Measurements from ENCODE around the gene SLIT3.

DNA sequence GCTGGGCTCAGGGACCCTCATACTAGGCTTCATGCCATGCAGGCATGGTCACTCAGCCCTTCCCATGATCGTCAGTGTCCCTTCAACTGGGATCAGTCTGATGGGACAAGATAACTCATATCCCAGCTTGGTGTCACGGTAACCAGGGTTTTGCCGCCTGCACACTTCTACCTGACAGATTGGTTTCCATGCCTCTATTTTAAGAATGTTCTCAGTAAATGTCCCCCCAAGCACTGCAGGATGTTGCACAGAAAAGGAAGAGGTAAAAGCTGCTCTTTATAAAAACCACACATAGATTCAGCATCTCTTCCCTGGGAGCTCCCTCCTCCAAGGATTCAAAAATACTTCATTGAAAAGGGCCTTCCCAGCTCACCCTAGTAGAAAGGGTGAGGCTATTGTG is 56.1 kb downstream of the SLIT3 start:
- TF ChIP-seq, protein P1, sequence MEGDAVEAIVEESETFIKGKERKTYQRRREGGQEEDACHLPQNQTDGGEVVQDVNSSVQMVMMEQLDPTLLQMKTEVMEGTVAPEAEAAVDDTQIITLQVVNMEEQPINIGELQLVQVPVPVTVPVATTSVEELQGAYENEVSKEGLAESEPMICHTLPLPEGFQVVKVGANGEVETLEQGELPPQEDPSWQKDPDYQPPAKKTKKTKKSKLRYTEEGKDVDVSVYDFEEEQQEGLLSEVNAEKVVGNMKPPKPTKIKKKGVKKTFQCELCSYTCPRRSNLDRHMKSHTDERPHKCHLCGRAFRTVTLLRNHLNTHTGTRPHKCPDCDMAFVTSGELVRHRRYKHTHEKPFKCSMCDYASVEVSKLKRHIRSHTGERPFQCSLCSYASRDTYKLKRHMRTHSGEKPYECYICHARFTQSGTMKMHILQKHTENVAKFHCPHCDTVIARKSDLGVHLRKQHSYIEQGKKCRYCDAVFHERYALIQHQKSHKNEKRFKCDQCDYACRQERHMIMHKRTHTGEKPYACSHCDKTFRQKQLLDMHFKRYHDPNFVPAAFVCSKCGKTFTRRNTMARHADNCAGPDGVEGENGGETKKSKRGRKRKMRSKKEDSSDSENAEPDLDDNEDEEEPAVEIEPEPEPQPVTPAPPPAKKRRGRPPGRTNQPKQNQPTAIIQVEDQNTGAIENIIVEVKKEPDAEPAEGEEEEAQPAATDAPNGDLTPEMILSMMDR (IDR thresholded peaks at IDR 0.05) = no peak
- TF ChIP-seq POLR2A (IDR thresholded peaks at IDR 0.05) = no peak
